GM12878 (cell line): ENCODE measurements around the gene OR11L1. TPM values are rescaled to one million over a fixed set of nuclear protein-coding genes. Genes with fewer than 3 reads are reported as not detected.

ENCODE experiments used
- ATAC-seq: fragments of 200-7000 bp; cut with Tn5 transposase; 3 replicates; pipeline ENCODE4 v1.9.1; 2020; ENCODE audit warnings: mild to moderate bottlenecking, moderate library complexity
- BruUV-seq: library from RNA; stranded (reverse); fragments of 400-500 nt; replicated peaks from 2 replicates; lab custom pipeline; 2021; lab: Mats Ljungman, UMichigan
- CTCF ChIA-PET: fragments of 300-600 bp; sonication (Branson Sonifier 250); formaldehyde crosslinking; extraction: SDS; loops from one replicate; lab custom pipeline; 2021; ENCODE audit warnings: inconsistent platforms; lab: Yijun Ruan, JAX
- POLR2A ChIA-PET: fragments of 350-600 bp; formaldehyde crosslinking; extraction: SDS; loops from one replicate; lab custom pipeline; 2021; ENCODE audit warnings: inconsistent platforms; lab: Charles Lee
- RAD21 ChIA-PET: fragments of 300-600 bp; sonication (Branson Sonifier 250); formaldehyde crosslinking; loops from one replicate; lab custom pipeline; 2023; ENCODE audit warnings: antibody characterized with exemption; ENCODE audit not compliant: unreplicated experiment; lab: Charles Lee
- SMC1A ChIA-PET: fragments of 300-600 bp; sonication (Branson Sonifier 250); formaldehyde crosslinking; loops from one replicate; lab custom pipeline; 2023; ENCODE audit not compliant: unreplicated experiment, uncharacterized antibody; lab: Charles Lee
- DNase-seq: peaks from one replicate; pipeline ENCODE4 v3.0.0-alpha.2; 2011; ENCODE audit warnings: low read depth, low spot score
- FAIRE-seq: peaks from 3 replicates; lab custom pipeline; 2011; peaks lifted over from hg19 to GRCh38; lab: Jason Lieb, UNC
- H2AFZ ChIP-seq: 2 replicates; pipeline ENCODE4 v1.6.0; 2011; ENCODE audit warnings: low read depth, low read length, control low read depth; ENCODE audit not compliant: control insufficient read depth
- H3K27ac ChIP-seq: 2 replicates; pipeline ENCODE4 v1.5.1; 2011; ENCODE audit warnings: control low read depth; ENCODE audit not compliant: control insufficient read depth, insufficient read depth
- H3K27me3 ChIP-seq, 2 experiments: replicated peaks in 1 of 2; 2 replicates each; pipeline versions ENCODE4 v1.6.0 to v1.6.1; 2011; ENCODE audit warnings: low read length in 1 of 2; ENCODE audit not compliant: control insufficient read depth in 2 of 2, insufficient read depth in 2 of 2
- H3K36me3 ChIP-seq, 2 experiments: 2 replicates each; pipeline ENCODE4 v1.5.1; 2011; ENCODE audit warnings: low read length in 1 of 2; ENCODE audit not compliant: control insufficient read depth in 2 of 2, insufficient read depth in 2 of 2
- H3K4me1 ChIP-seq: 2 replicates; pipeline ENCODE4 v1.6.1; 2011; ENCODE audit warnings: mild to moderate bottlenecking, low read length, moderate library complexity, mixed read lengths; ENCODE audit not compliant: control insufficient read depth, insufficient read depth
- H3K4me2 ChIP-seq: 2 replicates; pipeline ENCODE4 v1.6.0; 2011; ENCODE audit warnings: control low read depth; ENCODE audit not compliant: control insufficient read depth, insufficient read depth
- H3K4me3 ChIP-seq: fragments of 200-600 bp; sonication (generic); 2 replicates; pipeline ENCODE4 v1.5.1; 2016
- H3K79me2 ChIP-seq: 2 replicates; pipeline ENCODE4 v1.6.0; 2011; ENCODE audit warnings: low read length; ENCODE audit not compliant: control insufficient read depth, insufficient read depth
- H3K9ac ChIP-seq: 2 replicates; pipeline ENCODE4 v1.8.0; 2011; ENCODE audit warnings: low read length, control low read depth, mixed read lengths; ENCODE audit not compliant: control insufficient read depth, insufficient read depth
- H3K9me3 ChIP-seq: replicated peaks from 3 replicates; pipeline ENCODE4 v1.5.1; 2011; ENCODE audit warnings: mild to moderate bottlenecking, low read length; ENCODE audit not compliant: control insufficient read depth, insufficient read depth
- H4K20me1 ChIP-seq: 2 replicates; pipeline ENCODE4 v1.6.0; 2011; ENCODE audit not compliant: control insufficient read depth, insufficient read depth
- ATF2 ChIP-seq: IDR thresholded peaks from 2 replicates; pipeline ENCODE4 v1.6.1; 2012; ENCODE audit warnings: low read length, inconsistent platforms
- BCL3 ChIP-seq: IDR thresholded peaks from 2 replicates; pipeline ENCODE4 v1.6.1; 2011; ENCODE audit warnings: borderline replicate concordance, low read depth, mild to moderate bottlenecking, moderate library complexity, low read length; ENCODE audit not compliant: insufficient read depth, poor library complexity, severe bottlenecking
- CHD2 ChIP-seq: IDR thresholded peaks from 2 replicates; pipeline ENCODE4 v1.6.1; 2011; ENCODE audit warnings: low read depth, low read length, improper control_type of control experiment, borderline replicate concordance
- CREM ChIP-seq: IDR thresholded peaks from 2 replicates; pipeline ENCODE4 v1.6.1; 2014; ENCODE audit warnings: antibody characterized with exemption, low read depth
- ESRRA ChIP-seq: IDR thresholded peaks from 2 replicates; pipeline ENCODE4 v1.6.1; 2012; ENCODE audit warnings: mild to moderate bottlenecking, low read length, improper control_type of control experiment
- FOXK2 ChIP-seq: fragments of 450-650 bp; IDR thresholded peaks from 2 replicates; pipeline ENCODE4 v1.6.1; 2017; ENCODE audit warnings: mild to moderate bottlenecking, moderate library complexity
- HSF1 ChIP-seq: fragments of 150-350 bp; IDR thresholded peaks from 2 replicates; pipeline ENCODE4 v1.6.1; 2014; ENCODE audit warnings: mild to moderate bottlenecking, low read depth, low read length
- IKZF2 ChIP-seq, 2 experiments: fragments of 450-650 bp; IDR thresholded peaks; 2 replicates each; pipeline ENCODE4 v1.6.1; 2017; ENCODE audit warnings: mild to moderate bottlenecking in 2 of 2, moderate library complexity in 2 of 2
- PKNOX1 ChIP-seq: fragments of 450-650 bp; IDR thresholded peaks from 2 replicates; pipeline ENCODE4 v1.6.1; 2016; ENCODE audit warnings: mild to moderate bottlenecking
- TAF1 ChIP-seq: IDR thresholded peaks from 2 replicates; pipeline ENCODE4 v1.6.1; 2011; ENCODE audit warnings: mild to moderate bottlenecking, low read depth, low read length, borderline replicate concordance
- YBX1 ChIP-seq: fragments of 450-650 bp; IDR thresholded peaks from 2 replicates; pipeline ENCODE4 v1.6.1; 2016; ENCODE audit warnings: antibody characterized with exemption
- WGBS: methylation state at CpG from one replicate; pipeline ENCODE4 v1.1.6; 2016; ENCODE audit warnings: low lambda C conversion rate; ENCODE audit not compliant: insufficient replicate concordance, insufficient coverage; ENCODE audit errors: missing lambda C conversion rate; 5-methylcytosine and 5-hydroxymethylcytosine counted together
- in situ Hi-C: fragments of 300-500 bp; cut with MboI; formaldehyde crosslinking; loops from 9 replicates; pipeline ENCODE4 v1.14.3; 2018; ENCODE audit warnings: mixed read lengths
- intact Hi-C: fragments of 100-400 bp; cut with micrococcal nuclease; formaldehyde crosslinking; loops from one replicate; pipeline ENCODE4 v1.14.2; 2022; ENCODE audit not compliant: unreplicated experiment
- polyA plus RNA-seq, 11 experiments: library from polyadenylated mRNA; depleted of rRNA in 4 of 11; unstranded in 6 of 11; stranded (reverse) in 5 of 11; fragments of >200 nt; fragmentation: Nextera tagmentation in 4 of 11; fragmentation: Illumina TruSeq in 1 of 11; extraction: Ambion mirVana in 4 of 11; extraction: Trizol in 1 of 11; gene quantifications; 1 replicate in 1 of 11; 2 replicates in 10 of 11; pipeline versions ENCODE4 v1.2.1 to v1.2.3, GENCODE V29; 2011 to 2016; ENCODE audit warnings: inconsistent platforms in 2 of 11, missing spikeins in 2 of 11, low read depth in 1 of 11
- total RNA-seq, 4 experiments: library from RNA; depleted of rRNA in 3 of 4; stranded (reverse); fragments of >200 nt in 3 of 4; fragmentation: Illumina TruSeq in 1 of 4; extraction: Trizol in 1 of 4; gene quantifications; 2 replicates each; pipeline versions ENCODE4 v1.2.1 to v1.2.3, GENCODE V29; 2013 to 2021

Gene OR11L1
- total and polyA plus RNA-seq, 10 of the 15 experiments (the other 5 are each of a cell fraction or from before 2014, with no cell fraction given): not detected

- TF ChIP-seq YBX1 (no peak), PKNOX1 (no peak), TAF1 (no peak), IKZF2 (IDR thresholded peaks at IDR 0.05) (no peak), ESRRA (no peak), CHD2 (no peak), FOXK2 (no peak), ATF2 (no peak), HSF1 (no peak)
- TF ChIP-seq, all 136 proteins: peak for 0
Measured at GRCh38 chr1:247845693-247846017, 4.0 kb upstream of the OR11L1 start (continued).

- no peak overlapping the region for H3K9ac ChIP-seq
- ChIA-PET CTCF (no interaction called here), SMC1A (no interaction called here), RAD21 (no interaction called here), POLR2A (no interaction called here)
- TF ChIP-seq CREM: no peak
- peak; percentile 77 for TF ChIP-seq BCL3
- no peak overlapping the region for H3K4me3 ChIP-seq
- H3K79me2 ChIP-seq: no peaks in the 10 kb centered on the region
- H3K4me2 ChIP-seq: no peak overlapping the region
- in situ Hi-C loops: no loop called here
- no peak for ATAC-seq
- no peaks in the 10 kb centered on the region for H3K4me1 ChIP-seq
- no TSS peak for BruUV-seq
- no peak for DNase-seq
- no peaks in the 10 kb centered on the region for H3K36me3 ChIP-seq
- H3K27me3 ChIP-seq: no peaks in the 10 kb centered on the region
- no peaks in the 10 kb centered on the region for H3K9me3 ChIP-seq
- FAIRE-seq: no peak
- 32% methylated on average over 11 of the region's 12 CpGs for WGBS
- no peak overlapping the region for H2AFZ ChIP-seq
- intact Hi-C loops: no loop called here
- H4K20me1 ChIP-seq: no peaks in the 10 kb centered on the region
- no peak overlapping the region for H3K27ac ChIP-seq
Measured at GRCh38 chr1:247845011-247845692, 3.5 kb upstream of the OR11L1 start.
